Measurements from ENCODE around the gene COL4A2.

Gene COL4A2

DNA sequence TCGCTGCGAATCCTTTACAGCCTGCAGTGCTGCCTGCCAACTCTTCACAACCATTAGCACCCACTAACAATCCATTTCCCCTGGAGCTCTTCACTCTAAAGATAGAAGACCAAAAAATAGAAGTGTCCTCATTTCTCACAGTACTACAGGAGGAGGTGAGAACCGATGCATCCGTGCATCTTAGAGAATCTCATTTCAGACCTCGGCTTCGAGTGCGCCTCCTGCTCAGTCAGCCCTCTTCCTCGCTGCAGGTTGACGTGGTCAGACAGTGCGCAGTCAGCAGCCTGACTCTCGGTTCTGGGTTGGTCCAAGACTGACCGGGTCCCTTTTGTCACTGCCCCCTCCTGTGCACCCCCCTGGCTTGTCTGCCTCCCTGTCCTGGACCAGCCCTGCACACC lies 169.1 kb downstream of the COL4A2 start:
- TF ChIP-seq, protein P1, sequence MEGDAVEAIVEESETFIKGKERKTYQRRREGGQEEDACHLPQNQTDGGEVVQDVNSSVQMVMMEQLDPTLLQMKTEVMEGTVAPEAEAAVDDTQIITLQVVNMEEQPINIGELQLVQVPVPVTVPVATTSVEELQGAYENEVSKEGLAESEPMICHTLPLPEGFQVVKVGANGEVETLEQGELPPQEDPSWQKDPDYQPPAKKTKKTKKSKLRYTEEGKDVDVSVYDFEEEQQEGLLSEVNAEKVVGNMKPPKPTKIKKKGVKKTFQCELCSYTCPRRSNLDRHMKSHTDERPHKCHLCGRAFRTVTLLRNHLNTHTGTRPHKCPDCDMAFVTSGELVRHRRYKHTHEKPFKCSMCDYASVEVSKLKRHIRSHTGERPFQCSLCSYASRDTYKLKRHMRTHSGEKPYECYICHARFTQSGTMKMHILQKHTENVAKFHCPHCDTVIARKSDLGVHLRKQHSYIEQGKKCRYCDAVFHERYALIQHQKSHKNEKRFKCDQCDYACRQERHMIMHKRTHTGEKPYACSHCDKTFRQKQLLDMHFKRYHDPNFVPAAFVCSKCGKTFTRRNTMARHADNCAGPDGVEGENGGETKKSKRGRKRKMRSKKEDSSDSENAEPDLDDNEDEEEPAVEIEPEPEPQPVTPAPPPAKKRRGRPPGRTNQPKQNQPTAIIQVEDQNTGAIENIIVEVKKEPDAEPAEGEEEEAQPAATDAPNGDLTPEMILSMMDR (IDR thresholded peaks at IDR 0.05), result no peak

DNA sequence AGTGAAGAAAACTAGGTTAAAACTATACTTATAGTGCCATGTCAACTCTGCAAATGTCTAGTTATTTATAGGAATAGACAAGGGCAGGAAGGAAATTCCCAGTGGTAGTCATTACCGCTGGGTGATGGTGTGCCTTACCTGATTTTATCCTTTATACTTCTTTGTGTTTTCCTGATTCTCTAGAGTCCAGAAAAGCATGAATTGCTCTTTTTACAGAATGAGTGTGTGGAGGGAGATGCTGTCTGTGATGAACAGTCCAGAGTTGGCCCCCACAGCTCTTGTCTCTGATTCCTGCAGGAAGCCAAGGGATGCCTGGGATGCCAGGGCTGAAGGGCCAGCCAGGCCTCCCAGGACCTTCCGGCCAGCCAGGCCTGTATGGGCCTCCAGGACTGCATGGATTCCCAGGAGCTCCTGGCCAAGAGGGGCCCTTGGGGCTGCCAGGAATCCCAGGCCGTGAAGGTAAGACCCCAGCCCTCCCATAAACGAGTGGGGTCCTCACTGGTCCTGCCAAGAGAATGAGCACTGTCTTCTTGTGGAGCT lies 170.7 kb downstream of the COL4A2 start:
- TF ChIP-seq, protein P1 (IDR thresholded peaks at IDR 0.05), result no peak

DNA sequence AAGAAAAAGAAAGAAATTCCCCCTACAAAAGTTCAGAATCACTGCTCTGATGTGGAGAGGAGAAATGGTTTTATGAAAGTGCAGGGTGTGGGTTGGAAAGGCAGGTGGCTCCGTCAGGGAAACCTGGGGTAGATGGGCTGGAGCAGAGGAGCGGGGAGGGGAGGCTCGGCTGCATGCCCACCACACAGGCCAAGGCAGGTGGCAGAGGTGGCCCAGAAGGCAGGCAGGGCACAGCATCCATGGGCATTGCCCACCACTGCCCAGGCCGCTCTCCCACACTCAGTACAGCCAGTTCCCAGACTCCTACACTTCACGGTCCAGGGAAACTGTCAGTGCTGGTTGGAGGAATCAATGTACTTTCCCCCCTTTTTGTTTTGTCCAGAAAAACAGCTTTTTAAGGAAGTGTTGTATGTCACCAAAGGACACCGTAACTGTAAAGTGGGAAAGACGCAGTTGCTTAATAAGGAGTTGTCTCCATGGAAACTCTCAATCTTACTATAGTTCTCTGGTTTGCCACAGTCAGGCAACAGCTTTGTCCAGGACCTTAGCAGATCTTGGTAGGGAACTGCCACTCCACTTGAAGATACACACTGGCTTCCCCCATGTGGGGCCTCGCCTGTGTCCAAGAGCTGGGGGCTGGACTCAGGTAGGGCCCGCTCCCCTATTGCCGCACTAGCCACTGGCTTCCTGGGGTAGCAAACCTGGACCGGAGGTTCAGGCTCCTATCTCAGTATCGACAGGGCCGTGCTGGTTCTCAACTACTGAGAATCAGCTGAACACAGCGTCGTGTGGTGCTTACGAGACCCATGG lies 171.5 kb downstream of the COL4A2 start:
- TF ChIP-seq, protein P1 (IDR thresholded peaks at IDR 0.05), result no peak

DNA sequence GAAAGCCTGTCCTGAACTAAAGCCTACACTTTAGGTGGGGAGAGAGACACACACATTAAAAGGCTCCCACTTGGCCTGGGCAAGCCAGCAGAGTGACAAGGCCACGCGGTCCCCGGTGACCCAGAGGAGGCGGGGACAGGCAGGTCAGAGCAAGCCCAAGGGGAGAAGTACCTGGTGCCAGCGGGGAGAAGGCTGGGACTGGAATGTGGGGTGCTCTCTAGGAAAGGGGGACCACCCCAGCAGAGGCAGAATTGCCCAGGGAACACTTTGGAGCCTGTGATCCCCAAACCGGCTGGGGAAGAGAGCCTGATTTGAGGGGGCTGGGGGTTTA lies 172.1 kb downstream of the COL4A2 start:
- TF ChIP-seq, protein P1 (IDR thresholded peaks at IDR 0.05), result no peak

DNA sequence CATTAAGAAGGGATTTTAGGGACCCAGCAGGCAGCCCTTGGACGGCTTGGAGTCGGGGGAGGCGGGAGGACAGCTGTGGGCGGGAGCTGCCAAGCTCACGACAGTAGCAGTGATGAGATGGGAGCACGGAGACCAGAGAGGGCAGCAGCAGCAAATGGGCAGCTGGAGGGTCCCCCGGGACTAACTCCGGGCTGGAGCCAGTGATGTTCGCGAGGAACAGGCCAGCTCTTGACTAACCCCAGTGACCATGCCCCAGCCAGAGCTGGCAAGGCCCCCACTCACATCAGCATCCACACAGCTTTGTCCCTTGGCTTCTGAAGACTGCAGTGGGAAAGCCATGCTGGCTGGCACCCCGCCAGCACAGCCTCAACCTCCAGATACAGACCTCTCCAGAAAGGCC lies 172.6 kb downstream of the COL4A2 start:
- TF ChIP-seq, protein P1 (IDR thresholded peaks at IDR 0.05), result no peak

DNA sequence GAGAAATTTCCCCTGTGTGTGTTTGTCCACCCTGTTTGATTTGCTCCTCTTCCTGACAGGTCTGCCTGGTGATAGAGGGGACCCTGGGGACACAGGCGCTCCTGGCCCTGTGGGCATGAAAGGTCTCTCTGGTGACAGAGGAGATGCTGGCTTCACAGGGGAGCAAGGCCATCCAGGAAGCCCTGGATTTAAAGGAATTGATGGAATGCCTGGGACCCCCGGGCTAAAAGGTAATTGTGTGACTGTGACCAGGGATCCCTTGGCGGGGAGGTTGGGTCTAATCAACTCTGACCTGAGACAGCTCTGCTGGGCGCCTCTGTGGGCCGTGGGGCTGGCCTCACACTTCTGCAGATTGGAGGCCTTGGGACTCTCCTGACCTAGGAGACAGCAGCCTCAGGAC lies 173.1 kb downstream of the COL4A2 start:
- TF ChIP-seq, protein P1 (IDR thresholded peaks at IDR 0.05), result no peak

DNA sequence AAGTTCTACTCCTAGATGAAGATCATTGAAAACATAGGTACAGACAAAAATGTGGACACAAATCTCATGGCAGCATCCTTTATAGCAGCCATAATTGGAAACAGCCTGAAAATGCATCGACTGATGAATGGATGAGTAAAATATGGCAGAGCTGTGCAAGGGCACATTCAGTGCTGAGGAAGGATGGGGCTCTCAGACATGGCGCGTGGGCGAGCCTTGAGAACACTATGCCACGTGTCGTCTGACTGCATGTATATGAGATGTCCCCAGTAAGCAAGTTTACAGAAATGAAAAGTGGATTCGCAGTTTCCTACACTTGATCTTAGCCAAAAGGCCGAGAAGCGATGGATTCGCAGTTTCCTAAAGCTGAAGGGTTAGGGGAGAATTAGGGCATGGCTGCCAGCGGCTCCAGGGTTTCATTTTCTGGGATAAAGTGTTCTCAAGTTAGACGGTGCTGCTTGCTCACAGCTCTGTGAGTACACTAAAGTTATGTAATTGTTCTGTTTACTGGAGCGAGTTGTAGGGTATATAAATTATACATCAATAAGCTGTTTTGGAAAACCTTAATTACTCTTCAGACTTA lies 176.4 kb downstream of the COL4A2 start:
- TF ChIP-seq, protein P1 (IDR thresholded peaks at IDR 0.05), result no peak
